HG03066 (cell line): ENCODE measurements around the gene UBQLN4.

Experiments
- ATAC-seq: cut with Tn5 transposase; IDR thresholded peaks from one replicate; pipeline ENCODE4 v1.9.1; 2021; ENCODE audit warnings: low read depth; ENCODE audit not compliant: unreplicated experiment

UBQLN4 gene

DNA sequence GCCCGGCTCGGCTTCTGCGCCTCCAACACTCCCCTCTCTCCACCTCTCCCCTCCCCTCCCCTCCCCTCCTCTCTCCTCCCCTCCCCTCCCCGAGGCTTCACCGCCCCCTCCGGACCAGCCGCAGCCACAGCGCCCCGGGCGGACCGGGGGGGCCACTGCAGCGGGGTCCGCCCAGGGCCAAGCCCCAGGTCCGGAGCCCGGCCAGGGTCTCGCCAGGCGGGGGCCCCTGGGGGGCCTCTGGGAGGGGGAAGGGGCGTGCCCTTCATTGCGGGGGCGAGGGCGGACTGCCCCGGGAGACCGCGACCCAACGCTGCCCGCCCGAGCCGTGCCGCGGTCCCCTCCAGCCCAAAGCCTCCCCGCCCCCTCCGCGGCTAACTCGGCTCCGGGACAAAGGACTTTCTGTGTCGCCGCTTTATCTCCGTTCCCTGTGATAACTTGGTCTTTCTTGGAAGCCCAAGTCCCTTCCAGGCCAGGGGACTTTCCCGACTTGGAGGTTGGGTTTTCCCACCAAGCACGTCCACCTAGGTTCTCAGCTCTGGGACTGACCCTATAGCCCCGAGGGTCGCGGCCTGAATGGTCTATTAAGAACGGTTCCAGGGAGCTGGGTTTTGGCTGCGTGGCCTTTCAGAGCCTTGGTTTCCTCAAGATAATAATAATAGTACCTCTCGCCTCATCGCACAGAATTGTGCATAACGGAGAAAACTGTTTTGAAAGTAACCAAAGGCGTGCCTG lies at the start of gene UBQLN4:
Gene UBQLN4, minus strand, starts transcription at position 31 of the 732 bp plus-strand sequence. CDS start 97 bp downstream, outside the sequence.
- peak; percentile 49 for ATAC-seq

GRCh38 chr1:156102633-156103511 lies 49.3 kb upstream of the UBQLN4 start:
- ATAC-seq: no peak

GRCh38 chr1:156101880-156102279 lies 48.3 kb upstream of the UBQLN4 start:
- ATAC-seq: no peak

DNA sequence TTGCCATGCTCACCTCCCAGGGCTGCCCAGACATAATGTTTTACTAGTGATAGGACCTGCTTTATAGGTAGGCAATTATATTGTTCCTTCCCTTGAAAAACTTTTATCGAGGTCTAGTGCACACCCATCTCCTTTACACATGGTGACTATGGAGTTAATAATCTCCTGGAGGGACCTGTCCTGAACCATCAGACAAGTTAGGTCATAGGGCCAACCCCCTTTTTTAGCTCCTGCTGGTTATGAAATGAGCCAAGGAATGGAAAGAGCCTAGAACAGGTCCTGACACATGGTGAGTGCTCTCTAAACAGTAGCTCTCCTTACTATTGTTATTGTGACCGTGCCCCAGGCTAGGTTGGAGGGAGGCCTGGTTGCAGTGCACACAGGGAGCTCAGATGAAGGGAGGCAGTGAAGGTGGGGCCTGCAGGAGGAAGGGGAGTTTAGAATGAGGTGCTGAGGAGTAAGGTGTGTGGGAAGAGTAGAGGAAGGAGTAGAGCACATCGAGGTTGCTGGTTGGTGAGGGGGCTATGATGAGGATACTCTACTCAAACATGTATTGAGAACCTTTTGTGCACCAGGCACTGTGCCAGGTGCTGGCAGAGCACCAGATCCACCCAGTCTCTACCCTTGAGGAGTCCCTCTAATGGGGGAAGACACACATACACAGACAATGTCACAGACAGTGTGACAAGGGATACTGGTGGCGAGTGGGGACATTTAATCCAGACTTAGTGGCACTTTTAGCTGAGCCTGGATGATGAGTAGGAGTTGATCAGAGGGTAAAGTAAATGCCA lies 46.8 kb upstream of the UBQLN4 start:
- ATAC-seq: no peak

- ATAC-seq: no peak
Measured at GRCh38 chr1:156099282-156099681, 45.7 kb upstream of the UBQLN4 start.

- no peak for ATAC-seq
Measured at GRCh38 chr1:156098784-156099183, 45.2 kb upstream of the UBQLN4 start.

DNA sequence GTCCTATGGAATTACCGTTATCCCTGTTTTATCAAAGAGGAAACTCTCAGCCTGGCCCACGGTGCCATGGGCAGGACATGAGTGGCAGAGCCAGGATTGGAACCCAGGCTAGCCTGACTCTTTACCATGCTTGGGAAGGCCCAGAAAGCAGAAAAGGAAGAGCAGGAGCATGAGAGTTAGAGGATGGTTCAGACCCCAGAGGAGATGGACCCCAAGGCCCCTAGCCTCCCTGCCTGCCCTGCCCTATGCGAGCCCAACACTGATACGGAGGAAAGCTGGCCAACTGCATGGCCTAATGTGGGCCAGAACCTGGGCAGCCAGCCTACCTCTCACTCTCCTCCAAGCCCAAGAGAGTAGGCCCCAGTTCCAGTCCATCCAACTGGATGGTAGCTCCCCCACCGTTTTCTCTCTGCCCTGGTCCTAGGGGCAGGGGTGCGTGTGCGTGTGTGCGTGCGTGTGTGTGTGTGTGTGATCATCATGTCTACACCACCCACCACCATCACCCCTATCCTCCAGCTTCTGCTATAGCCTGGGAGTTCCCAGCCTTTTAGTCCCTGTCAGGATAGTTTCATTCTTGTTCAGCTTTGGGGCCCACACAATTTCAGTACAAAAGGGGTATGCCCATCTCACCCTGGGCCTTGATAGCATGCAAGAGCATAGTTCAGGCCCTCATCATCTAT lies 44.0 kb upstream of the UBQLN4 start:
- no peak for ATAC-seq

DNA sequence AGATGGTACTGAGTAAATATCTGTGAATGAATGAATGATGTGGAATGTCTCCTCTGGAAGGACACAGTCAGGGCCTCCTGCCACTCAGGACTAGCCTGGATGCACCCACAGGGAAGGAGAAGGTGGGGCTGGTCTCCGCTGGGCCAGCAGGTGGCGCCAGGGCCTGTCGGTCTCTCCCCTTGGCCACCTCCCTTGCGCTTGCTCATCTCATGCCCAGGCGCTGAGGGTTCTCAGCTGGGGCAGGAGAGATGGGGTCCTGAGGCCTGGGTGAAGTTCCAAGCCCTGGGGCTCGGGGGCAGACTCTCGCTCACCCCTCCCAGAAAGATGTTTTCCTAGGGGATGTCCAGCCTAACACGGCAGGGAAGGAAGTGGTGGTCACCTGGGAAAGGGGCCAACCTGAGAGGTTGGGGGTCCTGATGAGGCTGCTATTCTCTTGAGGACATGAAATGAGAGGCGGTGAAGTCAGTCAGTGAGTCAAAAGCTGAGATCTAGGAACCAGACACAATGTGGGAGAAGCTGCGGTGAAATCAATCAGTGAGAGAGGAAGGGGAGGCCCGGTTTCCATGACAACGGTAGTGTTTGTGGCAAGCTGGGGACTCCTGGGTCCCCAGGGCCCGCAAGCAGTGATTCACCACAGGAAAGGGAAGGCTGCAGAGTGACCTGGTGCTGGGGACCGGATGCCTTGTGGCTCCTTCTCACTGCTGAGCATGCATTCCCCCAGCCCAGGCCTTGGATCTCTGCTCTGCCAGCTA lies 43.2 kb upstream of the UBQLN4 start:
- peak; percentile 70 for ATAC-seq

DNA sequence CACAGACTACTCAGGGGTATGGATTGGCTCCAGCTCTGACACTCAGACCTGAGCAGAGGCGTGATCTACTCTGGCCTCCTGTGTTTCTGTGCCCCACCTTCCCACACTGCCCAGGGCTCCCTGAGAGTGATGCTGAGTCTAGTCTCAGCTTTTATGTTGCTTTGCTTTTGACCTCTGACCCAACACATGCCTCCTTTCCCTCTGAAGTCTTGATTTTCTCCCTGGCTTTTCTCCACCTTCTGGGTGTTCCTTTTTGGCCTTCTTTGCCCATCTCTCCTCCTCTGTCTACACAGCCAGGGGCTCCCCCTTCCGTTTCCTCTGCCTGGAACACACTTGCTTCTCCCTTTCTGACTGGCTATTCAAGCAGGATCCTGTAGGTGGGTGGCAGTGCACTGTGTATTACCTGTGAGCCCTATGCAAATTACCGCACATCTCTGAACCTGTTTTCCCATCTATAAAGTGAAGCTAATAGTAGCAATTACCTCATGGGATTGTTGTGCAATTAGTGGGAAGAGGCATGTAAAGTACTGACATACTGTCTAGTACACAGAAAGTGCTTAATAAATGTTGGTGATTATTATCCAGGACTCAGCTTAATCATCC lies 42.4 kb upstream of the UBQLN4 start:
- no peak for ATAC-seq

GRCh38 chr1:156091610-156092009 lies 38.0 kb upstream of the UBQLN4 start:
- no peak for ATAC-seq

DNA sequence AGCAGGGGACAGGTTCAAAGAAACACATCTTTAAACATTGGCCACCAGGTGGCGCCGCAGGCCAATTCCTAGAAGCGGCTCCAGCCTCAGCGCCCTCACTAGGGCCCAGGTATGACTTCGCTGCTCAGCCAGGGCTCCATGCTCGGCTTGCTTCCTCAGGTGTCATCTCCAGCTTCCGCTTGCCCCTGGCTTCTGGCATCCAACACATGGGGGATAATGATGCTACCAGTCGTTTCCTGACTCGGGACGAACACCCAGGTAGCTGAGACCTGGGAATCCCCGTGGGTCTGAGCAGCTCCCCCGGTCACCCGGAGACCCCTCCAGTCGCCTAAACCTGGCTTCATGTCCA lies 37.2 kb upstream of the UBQLN4 start:
- no peak for ATAC-seq

- no peak for ATAC-seq
Measured at GRCh38 chr1:156090138-156090839, 36.7 kb upstream of the UBQLN4 start.

GRCh38 chr1:156089704-156090103 lies 36.1 kb upstream of the UBQLN4 start:
- ATAC-seq: no peak

GRCh38 chr1:156086256-156086662 lies 32.7 kb upstream of the UBQLN4 start:
- no peak for ATAC-seq

GRCh38 chr1:156083800-156084790 lies 30.5 kb upstream of the UBQLN4 start:
- no peak for ATAC-seq

DNA sequence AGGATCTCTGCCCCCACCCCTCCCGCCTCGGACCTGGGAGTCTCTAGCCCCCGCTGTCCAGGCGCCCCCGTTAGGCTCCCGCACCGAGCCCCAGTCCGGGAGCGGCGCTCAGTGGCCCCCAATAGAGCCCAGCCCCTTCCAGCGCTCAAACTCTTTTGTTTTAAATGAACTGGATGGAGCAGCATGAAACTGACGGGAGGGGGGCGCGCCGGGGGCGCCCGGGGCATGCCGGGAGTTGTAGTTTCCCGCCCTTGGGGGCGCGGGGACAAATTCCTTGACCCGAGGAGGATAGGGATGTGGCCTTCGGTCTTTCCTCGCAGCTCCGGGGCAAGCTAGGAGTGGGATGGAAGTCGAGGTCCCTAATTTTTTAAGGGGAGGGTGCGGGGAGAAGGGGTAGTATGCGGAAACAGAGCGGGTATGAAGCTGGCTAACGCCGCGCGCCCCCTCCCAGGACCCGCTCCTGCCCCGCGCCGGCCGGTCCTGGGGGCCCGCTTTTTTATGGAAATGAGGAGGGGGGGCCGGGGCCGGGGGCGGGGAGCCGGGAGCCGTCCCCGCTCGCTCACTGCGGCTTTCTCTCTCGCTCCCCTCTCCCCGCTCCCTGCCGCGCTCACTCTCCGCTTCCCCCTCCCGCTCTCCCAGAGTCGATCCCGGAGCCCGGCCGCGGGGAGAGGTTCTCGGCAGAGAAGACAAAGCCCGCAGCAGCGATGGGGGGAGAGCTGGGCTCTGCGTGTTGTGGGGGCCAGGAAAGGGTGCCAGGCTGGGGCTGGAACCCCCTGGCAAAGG lies 28.9 kb upstream of the UBQLN4 start, which contains the start of gene MEX3A:
Gene MEX3A, minus strand, starts transcription at position 157 of the 783 bp plus-strand sequence. CDS start 467 bp downstream, outside the sequence.
- peak; percentile 78 for ATAC-seq

GRCh38 chr1:156081917-156082308 lies 28.3 kb upstream of the UBQLN4 start:
- ATAC-seq: no peak
